Suprapubic skin (tissue), 3 donors: ENCODE results near the gene PYROXD2.

ENCODE experiments used
- CTCF ChIP-seq, 2 donors: fragments of 200-600 bp in 1 of 2; fragments of 450-650 bp in 1 of 2; sonication (generic) in 1 of 2; IDR thresholded peaks; one replicate each; pipeline ENCODE4 v1.5.1; 2016 to 2019; ENCODE audit warnings: antibody characterized with exemption in 2 of 2, mild to moderate bottlenecking in 1 of 2, moderate library complexity in 1 of 2
- EP300 ChIP-seq: sonication (generic); formaldehyde crosslinking; IDR thresholded peaks from one replicate; pipeline ENCODE4 v1.6.1; 2017; ENCODE audit warnings: antibody characterized with exemption
- POLR2A ChIP-seq, 2 donors: fragments of 450-650 bp; IDR thresholded peaks; one replicate each; pipeline ENCODE4 v1.6.1; 2017; ENCODE audit warnings: antibody characterized with exemption in 2 of 2, mild to moderate bottlenecking in 2 of 2, moderate library complexity in 2 of 2

- TF ChIP-seq EP300 = no peak
- TF ChIP-seq POLR2A (IDR thresholded peaks at IDR 0.05) = no peak
- no peak for TF ChIP-seq CTCF (IDR thresholded peaks at IDR 0.05)
Observed at GRCh38 chr10:98404571-98405359, 10.2 kb downstream of the PYROXD2 start.
